DMS79 treated with DMSO at 0.1 percent for 48 hours (cell line): ENCODE results near the gene CLUH.
"Not testable (repeated sequence)": the region's sequence is repeated elsewhere in the genome, so short reads cannot be mapped to it uniquely, and the experiment has no call there.

ENCODE experiments used
- DNase-seq: peaks from one replicate; lab custom pipeline; 2025; lab: John Stamatoyannopoulos, UW

The CLUH gene

GRCh38 chr17:2688351-2689342 is 22.9 kb downstream of the CLUH start:
- DNase-seq: peak; percentile 67

- DNase-seq: no peak
Measured at GRCh38 chr17:2687074-2687418, 24.5 kb downstream of the CLUH start.

- DNase-seq: no peak
Measured at GRCh38 chr17:2685696-2686095, 25.9 kb downstream of the CLUH start.

- no peak for DNase-seq
Measured at GRCh38 chr17:2684549-2684948, 27.0 kb downstream of the CLUH start.

GRCh38 chr17:2683912-2684311 is 27.7 kb downstream of the CLUH start:
- DNase-seq: no peak

- no peak for DNase-seq
Measured at GRCh38 chr17:2682176-2682938, 29.2 kb downstream of the CLUH start.

GRCh38 chr17:2681650-2682049 is 29.9 kb downstream of the CLUH start:
- no peak for DNase-seq

GRCh38 chr17:2680961-2681360 is 30.6 kb downstream of the CLUH start:
- no peak for DNase-seq

GRCh38 chr17:2679247-2679646 is 32.3 kb downstream of the CLUH start:
- not testable (repeated sequence) for DNase-seq

GRCh38 chr17:2672026-2672425 is 39.5 kb downstream of the CLUH start:
- DNase-seq: no peak

- not testable (repeated sequence) for DNase-seq
Measured at GRCh38 chr17:2660410-2660809, 51.2 kb downstream of the CLUH start.

- not testable (repeated sequence) for DNase-seq
Measured at GRCh38 chr17:2659337-2659736, 52.2 kb downstream of the CLUH start.

- DNase-seq: no peak
Measured at GRCh38 chr17:2656283-2656682, 55.3 kb downstream of the CLUH start.

- no peak for DNase-seq
Measured at GRCh38 chr17:2655546-2655945, 56.0 kb downstream of the CLUH start.

GRCh38 chr17:2652911-2653310 is 58.7 kb downstream of the CLUH start:
- DNase-seq: not testable (repeated sequence)

GRCh38 chr17:2649191-2649590 is 62.4 kb downstream of the CLUH start:
- no peak for DNase-seq

- no peak for DNase-seq
Measured at GRCh38 chr17:2647957-2648356, 63.6 kb downstream of the CLUH start.

- DNase-seq: no peak
Measured at GRCh38 chr17:2644971-2645370, 66.6 kb downstream of the CLUH start.
